ENCODE measurements around the gene MARVELD1. TPM values are rescaled to one million over a fixed set of nuclear protein-coding genes. Genes with fewer than 3 reads are reported as not detected.

MARVELD1 gene
- total and polyA plus RNA-seq, 2 of the 13 experiments (the other 11 are each of a cell fraction or from before 2014, with no cell fraction given): not detected

GRCh38 chr10:97676770-97677581, 36.6 kb upstream of the MARVELD1 start (continued):
- TF ChIP-seq ZXDC (CRISPR knock-in tag; IDR thresholded peaks at IDR 0.05) (no peak), ZFP1 (CRISPR knock-in tag; IDR thresholded peaks at IDR 0.05) (no peak), RFXANK (CRISPR knock-in tag; IDR thresholded peaks at IDR 0.05) (no peak), ZNF567 (CRISPR knock-in tag; IDR thresholded peaks at IDR 0.05; ENCODE audit: borderline replicate concordance) (no peak), MYC (CRISPR knock-in tag; IDR thresholded peaks at IDR 0.05; ENCODE audit: borderline replicate concordance) (no peak), IRF2 (CRISPR knock-in tag; IDR thresholded peaks at IDR 0.05) (0 out of 2 replicates have a peak, but pooled peaks have one; percentile 32), ZNF430 (CRISPR knock-in tag; IDR thresholded peaks at IDR 0.05) (0 out of 2 replicates have a peak, but pooled peaks have one; percentile 40), ZMYM3 (CRISPR knock-in tag; IDR thresholded peaks at IDR 0.05) (no peak), NR2F2 (IDR thresholded peaks at IDR 0.05; ENCODE audit: borderline replicate concordance, low read depth) (no peak), SETDB1 (CRISPR knock-in tag; IDR thresholded peaks at IDR 0.05; ENCODE audit: borderline replicate concordance) (no peak), NR1H2 (CRISPR knock-in tag; IDR thresholded peaks at IDR 0.05; ENCODE audit: borderline replicate concordance, low read depth) (no peak), HOXA3 (CRISPR knock-in tag; IDR thresholded peaks at IDR 0.05) (no peak), ZNF256 (CRISPR knock-in tag; conservative IDR thresholded peaks at IDR 0.05) (no peak), HCFC1 (IDR thresholded peaks at IDR 0.05; ENCODE audit: low read depth, low read length) (no peak), ATAD3A (CRISPR knock-in tag; IDR thresholded peaks at IDR 0.05) (no peak), PHF21A (CRISPR knock-in tag; IDR thresholded peaks at IDR 0.05) (no peak), ZNF224 (CRISPR knock-in tag; IDR thresholded peaks at IDR 0.05) (no peak)
- TF ChIP-seq, protein P1, sequence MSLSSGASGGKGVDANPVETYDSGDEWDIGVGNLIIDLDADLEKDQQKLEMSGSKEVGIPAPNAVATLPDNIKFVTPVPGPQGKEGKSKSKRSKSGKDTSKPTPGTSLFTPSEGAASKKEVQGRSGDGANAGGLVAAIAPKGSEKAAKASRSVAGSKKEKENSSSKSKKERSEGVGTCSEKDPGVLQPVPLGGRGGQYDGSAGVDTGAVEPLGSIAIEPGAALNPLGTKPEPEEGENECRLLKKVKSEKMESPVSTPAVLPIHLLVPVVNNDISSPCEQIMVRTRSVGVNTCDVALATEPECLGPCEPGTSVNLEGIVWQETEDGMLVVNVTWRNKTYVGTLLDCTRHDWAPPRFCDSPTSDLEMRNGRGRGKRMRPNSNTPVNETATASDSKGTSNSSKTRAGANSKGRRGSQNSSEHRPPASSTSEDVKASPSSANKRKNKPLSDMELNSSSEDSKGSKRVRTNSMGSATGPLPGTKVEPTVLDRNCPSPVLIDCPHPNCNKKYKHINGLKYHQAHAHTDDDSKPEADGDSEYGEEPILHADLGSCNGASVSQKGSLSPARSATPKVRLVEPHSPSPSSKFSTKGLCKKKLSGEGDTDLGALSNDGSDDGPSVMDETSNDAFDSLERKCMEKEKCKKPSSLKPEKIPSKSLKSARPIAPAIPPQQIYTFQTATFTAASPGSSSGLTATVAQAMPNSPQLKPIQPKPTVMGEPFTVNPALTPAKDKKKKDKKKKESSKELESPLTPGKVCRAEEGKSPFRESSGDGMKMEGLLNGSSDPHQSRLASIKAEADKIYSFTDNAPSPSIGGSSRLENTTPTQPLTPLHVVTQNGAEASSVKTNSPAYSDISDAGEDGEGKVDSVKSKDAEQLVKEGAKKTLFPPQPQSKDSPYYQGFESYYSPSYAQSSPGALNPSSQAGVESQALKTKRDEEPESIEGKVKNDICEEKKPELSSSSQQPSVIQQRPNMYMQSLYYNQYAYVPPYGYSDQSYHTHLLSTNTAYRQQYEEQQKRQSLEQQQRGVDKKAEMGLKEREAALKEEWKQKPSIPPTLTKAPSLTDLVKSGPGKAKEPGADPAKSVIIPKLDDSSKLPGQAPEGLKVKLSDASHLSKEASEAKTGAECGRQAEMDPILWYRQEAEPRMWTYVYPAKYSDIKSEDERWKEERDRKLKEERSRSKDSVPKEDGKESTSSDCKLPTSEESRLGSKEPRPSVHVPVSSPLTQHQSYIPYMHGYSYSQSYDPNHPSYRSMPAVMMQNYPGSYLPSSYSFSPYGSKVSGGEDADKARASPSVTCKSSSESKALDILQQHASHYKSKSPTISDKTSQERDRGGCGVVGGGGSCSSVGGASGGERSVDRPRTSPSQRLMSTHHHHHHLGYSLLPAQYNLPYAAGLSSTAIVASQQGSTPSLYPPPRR (CRISPR knock-in tag; IDR thresholded peaks at IDR 0.05; ENCODE audit: borderline replicate concordance): no peak
- TF ChIP-seq, protein P2, sequence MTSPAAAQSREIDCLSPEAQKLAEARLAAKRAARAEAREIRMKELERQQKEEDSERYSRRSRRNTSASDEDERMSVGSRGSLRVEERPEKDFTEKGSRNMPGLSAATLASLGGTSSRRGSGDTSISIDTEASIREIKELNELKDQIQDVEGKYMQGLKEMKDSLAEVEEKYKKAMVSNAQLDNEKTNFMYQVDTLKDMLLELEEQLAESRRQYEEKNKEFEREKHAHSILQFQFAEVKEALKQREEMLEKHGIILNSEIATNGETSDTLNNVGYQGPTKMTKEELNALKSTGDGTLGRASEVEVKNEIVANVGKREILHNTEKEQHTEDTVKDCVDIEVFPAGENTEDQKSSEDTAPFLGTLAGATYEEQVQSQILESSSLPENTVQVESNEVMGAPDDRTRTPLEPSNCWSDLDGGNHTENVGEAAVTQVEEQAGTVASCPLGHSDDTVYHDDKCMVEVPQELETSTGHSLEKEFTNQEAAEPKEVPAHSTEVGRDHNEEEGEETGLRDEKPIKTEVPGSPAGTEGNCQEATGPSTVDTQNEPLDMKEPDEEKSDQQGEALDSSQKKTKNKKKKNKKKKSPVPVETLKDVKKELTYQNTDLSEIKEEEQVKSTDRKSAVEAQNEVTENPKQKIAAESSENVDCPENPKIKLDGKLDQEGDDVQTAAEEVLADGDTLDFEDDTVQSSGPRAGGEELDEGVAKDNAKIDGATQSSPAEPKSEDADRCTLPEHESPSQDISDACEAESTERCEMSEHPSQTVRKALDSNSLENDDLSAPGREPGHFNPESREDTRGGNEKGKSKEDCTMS (CRISPR knock-in tag; conservative IDR thresholded peaks at IDR 0.05): no peak
- TF ChIP-seq, protein P3, sequence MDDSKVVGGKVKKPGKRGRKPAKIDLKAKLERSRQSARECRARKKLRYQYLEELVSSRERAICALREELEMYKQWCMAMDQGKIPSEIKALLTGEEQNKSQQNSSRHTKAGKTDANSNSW (CRISPR knock-in tag; IDR thresholded peaks at IDR 0.05; ENCODE audit: borderline replicate concordance): no peak

All from HepG2 (cell line).